GM12892 (cell line): Measurements from ENCODE around the gene PAX7.

Source experiments
- POLR2A ChIP-seq: IDR thresholded peaks from 2 replicates; pipeline ENCODE4 v1.6.1; 2011; ENCODE audit warnings: low read depth, low read length, control low read depth
- POLR2AphosphoS5 ChIP-seq: IDR thresholded peaks from 2 replicates; pipeline ENCODE4 v1.6.1; 2011; ENCODE audit warnings: low read depth, low read length, control low read depth
- TAF1 ChIP-seq: IDR thresholded peaks from 2 replicates; pipeline ENCODE4 v1.6.1; 2011; ENCODE audit warnings: low read depth, mild to moderate bottlenecking, control low read depth, low read length, borderline replicate concordance

- no peak for TF ChIP-seq POLR2AphosphoS5
- no peak for TF ChIP-seq POLR2A
- no peak for TF ChIP-seq TAF1
Measured at GRCh38 chr1:18705811-18706210, 75.2 kb downstream of the PAX7 start.
